AG04449 (cell line): Measurements from ENCODE around the gene MFAP3.
A peak's percentile ranks its signal among the peaks of the same experiment; 100 is the strongest.

Experiments
- CTCF ChIA-PET: fragments of 350-600 bp; formaldehyde crosslinking; extraction: SDS; loops from one replicate; lab custom pipeline; 2021; ENCODE audit warnings: antibody characterized with exemption; lab: Yijun Ruan, JAX
- POLR2A ChIA-PET: fragments of 400-600, 350-600 bp; formaldehyde crosslinking; extraction: SDS; loops from one replicate; lab custom pipeline; 2020; ENCODE audit warnings: antibody characterized with exemption, inconsistent platforms; lab: Yijun Ruan, JAX
- DNase-seq: peaks from one replicate; pipeline ENCODE4 v3.0.0-alpha.2; 2010; ENCODE audit warnings: low read depth, low spot score
- H3K4me3 ChIP-seq: 2 replicates; pipeline ENCODE4 v1.5.1; 2011; ENCODE audit warnings: low read depth, mild to moderate bottlenecking, control low read depth, low read length
- TF ChIP-seq, protein P1 (sequence below): IDR thresholded peaks from one replicate; pipeline ENCODE4 v1.5.1; 2011; ENCODE audit warnings: mild to moderate bottlenecking, moderate library complexity, low read length, control low read depth, inconsistent platforms; ENCODE audit not compliant: insufficient read depth; ENCODE audit errors: missing control alignments

MFAP3 gene

DNA sequence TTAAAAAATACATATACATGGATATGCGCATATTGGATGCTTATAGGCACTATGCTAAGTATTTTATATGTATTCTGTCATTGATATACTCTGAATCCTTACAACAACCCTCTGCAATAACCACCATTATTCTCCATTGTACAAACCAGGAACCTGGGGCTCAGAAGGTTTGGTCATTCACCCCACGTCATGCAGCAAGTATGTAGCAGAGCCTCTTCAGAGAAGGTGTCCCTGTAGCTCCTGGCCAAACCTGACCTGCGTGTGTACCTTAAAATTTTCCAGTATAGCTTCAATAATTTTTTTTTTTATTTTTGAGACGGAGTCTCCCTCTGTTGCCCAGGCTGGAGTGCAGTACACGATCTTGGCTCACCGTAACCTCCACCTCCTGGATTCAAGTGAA, 51.9 kb downstream of the MFAP3 start:
- CTCF ChIA-PET = interaction anchor here (1.3 to 2.0 kb wide), 2 partner anchors 18 to 48 kb away, joined by 3 to 7 read pairs; no protein-coding TSS in a partner anchor
- POLR2A ChIA-PET = no interaction called here
- no peak overlapping the region for H3K4me3 ChIP-seq
- TF ChIP-seq, protein P1, sequence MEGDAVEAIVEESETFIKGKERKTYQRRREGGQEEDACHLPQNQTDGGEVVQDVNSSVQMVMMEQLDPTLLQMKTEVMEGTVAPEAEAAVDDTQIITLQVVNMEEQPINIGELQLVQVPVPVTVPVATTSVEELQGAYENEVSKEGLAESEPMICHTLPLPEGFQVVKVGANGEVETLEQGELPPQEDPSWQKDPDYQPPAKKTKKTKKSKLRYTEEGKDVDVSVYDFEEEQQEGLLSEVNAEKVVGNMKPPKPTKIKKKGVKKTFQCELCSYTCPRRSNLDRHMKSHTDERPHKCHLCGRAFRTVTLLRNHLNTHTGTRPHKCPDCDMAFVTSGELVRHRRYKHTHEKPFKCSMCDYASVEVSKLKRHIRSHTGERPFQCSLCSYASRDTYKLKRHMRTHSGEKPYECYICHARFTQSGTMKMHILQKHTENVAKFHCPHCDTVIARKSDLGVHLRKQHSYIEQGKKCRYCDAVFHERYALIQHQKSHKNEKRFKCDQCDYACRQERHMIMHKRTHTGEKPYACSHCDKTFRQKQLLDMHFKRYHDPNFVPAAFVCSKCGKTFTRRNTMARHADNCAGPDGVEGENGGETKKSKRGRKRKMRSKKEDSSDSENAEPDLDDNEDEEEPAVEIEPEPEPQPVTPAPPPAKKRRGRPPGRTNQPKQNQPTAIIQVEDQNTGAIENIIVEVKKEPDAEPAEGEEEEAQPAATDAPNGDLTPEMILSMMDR = no peak
- DNase-seq = no peak

DNA sequence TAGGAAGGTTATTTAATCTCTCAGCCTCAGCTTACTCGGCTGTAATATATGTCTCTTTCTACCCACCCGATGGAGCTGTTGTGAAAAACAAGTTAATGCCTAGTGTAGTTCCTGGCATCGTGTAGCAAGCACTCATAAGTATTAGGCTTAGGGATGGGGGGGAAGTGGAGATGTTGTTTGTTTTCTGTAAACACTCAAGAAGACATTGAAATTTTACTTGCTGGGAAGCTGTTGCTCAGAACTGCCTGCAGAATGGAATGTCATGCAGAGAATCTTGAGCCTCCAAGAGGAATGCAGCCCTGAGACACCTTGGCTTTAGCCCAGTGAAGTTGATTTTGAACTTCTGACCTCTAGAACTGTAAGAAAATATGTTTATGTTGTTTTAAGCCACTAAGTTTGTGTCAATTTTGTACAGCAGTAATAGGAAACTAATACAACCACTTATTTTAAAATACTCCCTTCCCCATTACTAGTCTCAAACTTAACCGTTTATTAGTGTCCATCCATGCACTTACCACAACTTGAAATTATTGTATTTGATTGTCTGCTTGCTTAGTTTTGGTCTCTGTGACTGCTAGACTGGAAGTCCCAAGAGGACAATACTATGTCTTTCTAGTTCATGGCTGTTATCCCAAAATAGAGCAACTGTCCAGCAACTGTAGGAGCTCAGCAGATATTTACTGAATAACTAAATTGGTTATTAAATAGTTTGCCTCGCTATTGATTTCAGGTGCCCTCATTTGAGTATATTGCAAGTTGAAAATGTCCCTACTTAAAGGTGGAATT, 53.8 kb downstream of the MFAP3 start:
- ChIA-PET POLR2A (no interaction called here), CTCF (interaction anchor here (1.2 kb wide), 1 partner anchor 20 kb away, joined by 5 read pairs; no protein-coding TSS in a partner anchor)
- peak; percentile 52 for DNase-seq
- H3K4me3 ChIP-seq = no peak overlapping the region
- TF ChIP-seq, protein P1 = no peak

DNA sequence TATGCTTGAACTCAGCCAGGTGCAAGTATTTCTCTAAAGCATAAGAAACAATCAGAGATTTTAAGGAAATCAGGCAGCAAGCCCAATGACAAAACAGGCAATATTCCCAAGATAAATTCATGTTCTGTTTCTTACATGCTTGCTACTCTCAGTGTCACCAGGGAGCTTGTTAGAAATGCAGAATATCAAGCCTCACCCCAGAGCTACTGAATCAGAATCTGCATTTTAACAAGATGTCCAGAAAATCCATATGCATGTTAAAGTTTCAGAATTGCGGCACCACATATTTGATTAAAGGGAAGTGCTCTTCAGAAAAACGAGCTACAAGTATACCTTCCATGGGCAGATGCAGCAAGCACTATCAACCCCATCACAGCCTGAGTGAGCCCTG, 54.4 kb downstream of the MFAP3 start:
- POLR2A ChIA-PET = no interaction called here
- CTCF ChIA-PET = no interaction called here
- no peak for DNase-seq
- no peak overlapping the region for H3K4me3 ChIP-seq
- TF ChIP-seq, protein P1 = no peak

DNA sequence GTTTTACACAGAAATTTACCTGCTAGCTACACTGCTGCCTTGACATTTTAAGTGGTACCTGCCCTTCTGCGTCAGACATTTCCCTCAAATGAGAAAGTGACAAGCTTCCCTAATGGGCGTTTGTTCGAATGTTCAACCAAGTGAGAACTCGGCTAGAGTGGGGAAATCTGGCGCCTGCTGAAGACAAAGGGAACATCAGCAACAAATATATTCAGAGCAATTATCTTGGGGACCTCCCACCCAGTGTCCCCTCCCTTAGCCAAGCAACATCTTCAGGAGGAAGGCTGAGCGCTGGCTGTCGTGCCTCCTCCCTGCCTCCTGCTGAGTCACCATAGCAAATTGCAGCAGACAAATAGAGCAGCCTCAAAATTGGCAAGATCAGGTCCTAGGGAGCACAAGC, 57.1 kb downstream of the MFAP3 start:
- DNase-seq = no peak
- CTCF ChIA-PET = no interaction called here
- no peak overlapping the region for H3K4me3 ChIP-seq
- TF ChIP-seq, protein P1 = no peak
- POLR2A ChIA-PET = no interaction called here

DNA sequence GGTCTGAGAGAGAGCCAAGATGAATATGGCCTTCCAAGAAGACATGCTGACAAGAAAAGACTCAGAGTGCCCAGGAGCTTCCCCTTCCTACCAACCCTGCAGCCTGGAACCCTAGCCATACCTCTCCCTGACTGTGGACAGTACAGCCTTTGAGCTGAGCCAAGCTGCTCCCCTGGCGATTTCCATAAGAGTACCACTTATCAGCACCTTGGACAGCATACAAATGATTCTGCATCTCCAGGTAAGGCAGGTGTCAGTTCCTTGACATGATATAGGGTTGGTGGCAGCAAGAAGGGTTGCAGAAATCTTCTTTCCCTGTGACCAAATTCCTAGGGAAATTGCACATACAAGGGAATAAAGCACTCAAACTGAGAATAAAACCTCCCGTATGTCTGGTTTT, 58.3 kb downstream of the MFAP3 start:
- H3K4me3 ChIP-seq = no peak overlapping the region
- ChIA-PET CTCF (interaction anchor here (1.2 to 1.7 kb wide), 2 partner anchors 21 to 25 kb away, joined by 4 to 6 read pairs; no protein-coding TSS in a partner anchor), POLR2A (no interaction called here)
- no peak for DNase-seq
- TF ChIP-seq, protein P1 = no peak

DNA sequence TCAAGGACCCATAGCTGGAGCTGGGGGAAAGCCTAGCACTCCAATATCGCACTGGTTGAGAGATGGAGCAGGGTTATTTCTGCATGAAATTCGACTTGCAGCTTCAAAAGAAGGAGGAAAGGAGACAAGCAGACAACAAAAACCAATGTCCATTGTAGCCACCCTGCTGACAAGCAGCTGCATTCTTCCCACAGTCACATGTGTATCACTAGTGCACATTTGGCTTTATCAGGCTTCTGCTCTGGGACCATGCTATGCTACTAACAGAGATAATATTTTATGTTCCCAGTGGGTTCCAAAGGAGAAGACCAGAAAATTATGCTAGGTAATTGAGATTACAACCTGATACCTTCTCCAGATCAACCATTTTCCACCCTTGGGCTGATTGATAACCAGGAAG, 59.7 kb downstream of the MFAP3 start:
- TF ChIP-seq, protein P1 = no peak
- H3K4me3 ChIP-seq = no peak overlapping the region
- POLR2A ChIA-PET = no interaction called here
- CTCF ChIA-PET = interaction anchor here (1.7 kb wide), 1 partner anchor 26 kb away, joined by 6 read pairs; no protein-coding TSS in a partner anchor
- DNase-seq = no peak
